Measurements from ENCODE around the gene METTL1.

DNA sequence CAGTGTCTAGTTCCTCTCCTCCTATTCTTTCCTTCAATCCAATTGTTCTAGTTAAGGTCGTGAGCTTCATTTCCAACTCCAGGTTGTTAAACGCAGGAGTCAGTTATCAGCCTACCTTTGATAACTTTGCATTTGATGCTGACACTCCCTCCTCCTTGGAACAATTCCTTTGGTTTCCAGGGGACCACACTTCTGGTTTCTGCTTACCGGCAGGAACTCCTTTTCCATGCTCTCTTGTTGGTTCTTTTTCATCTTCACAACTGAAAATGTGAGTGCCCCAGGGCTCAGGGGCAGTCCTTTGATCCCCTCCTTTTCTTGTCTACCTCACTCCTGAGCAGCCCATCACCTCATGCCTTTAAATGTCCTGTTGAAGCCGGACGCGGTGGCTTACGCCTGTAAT is 5.5 kb upstream of the METTL1 start:
- TF ChIP-seq, protein P1, sequence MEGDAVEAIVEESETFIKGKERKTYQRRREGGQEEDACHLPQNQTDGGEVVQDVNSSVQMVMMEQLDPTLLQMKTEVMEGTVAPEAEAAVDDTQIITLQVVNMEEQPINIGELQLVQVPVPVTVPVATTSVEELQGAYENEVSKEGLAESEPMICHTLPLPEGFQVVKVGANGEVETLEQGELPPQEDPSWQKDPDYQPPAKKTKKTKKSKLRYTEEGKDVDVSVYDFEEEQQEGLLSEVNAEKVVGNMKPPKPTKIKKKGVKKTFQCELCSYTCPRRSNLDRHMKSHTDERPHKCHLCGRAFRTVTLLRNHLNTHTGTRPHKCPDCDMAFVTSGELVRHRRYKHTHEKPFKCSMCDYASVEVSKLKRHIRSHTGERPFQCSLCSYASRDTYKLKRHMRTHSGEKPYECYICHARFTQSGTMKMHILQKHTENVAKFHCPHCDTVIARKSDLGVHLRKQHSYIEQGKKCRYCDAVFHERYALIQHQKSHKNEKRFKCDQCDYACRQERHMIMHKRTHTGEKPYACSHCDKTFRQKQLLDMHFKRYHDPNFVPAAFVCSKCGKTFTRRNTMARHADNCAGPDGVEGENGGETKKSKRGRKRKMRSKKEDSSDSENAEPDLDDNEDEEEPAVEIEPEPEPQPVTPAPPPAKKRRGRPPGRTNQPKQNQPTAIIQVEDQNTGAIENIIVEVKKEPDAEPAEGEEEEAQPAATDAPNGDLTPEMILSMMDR (IDR thresholded peaks at IDR 0.05), result no peak
- no peak for TF ChIP-seq POLR2A (IDR thresholded peaks at IDR 0.05)
